CD4-positive, alpha-beta T cell treated with Interleukin-17A for 4 hours (primary cell): ENCODE measurements around the gene PLEKHN1.
"Not testable (repeated sequence)": the region's sequence is repeated elsewhere in the genome, so short reads cannot be mapped to it uniquely, and the experiment has no call there.

ENCODE experiments used
- DNase-seq: peaks from one replicate; pipeline ENCODE4 v3.0.0-alpha.2; 2020; ENCODE audit warnings: mixed read lengths

Gene PLEKHN1

GRCh38 chr1:1013105-1013921 lies 47.0 kb downstream of the PLEKHN1 start, which contains the start of gene ISG15:
ISG15 (plus strand) TSS chr1:1013497; CDS start chr1:1013574, 77 bp downstream.
- DNase-seq, result peak; percentile 92

- peak; percentile 53 for DNase-seq
Observed at GRCh38 chr1:1013922-1014648, 47.8 kb downstream of the PLEKHN1 start.

GRCh38 chr1:1014799-1015681 lies 48.8 kb downstream of the PLEKHN1 start:
- DNase-seq, result peak; percentile 35

- DNase-seq, result not testable (repeated sequence)
Observed at GRCh38 chr1:1017397-1018320, 51.4 kb downstream of the PLEKHN1 start.

- DNase-seq, result not testable (repeated sequence)
Observed at GRCh38 chr1:1018321-1018685, 52.0 kb downstream of the PLEKHN1 start.

- peak; percentile 90 for DNase-seq
Observed at GRCh38 chr1:1019122-1019999, 53.1 kb downstream of the PLEKHN1 start.

- DNase-seq, result no peak
Observed at GRCh38 chr1:1020000-1020404, 53.7 kb downstream of the PLEKHN1 start, which contains the start of gene AGRN. AGRN (plus strand) TSS chr1:1020120; CDS start chr1:1020173, 53 bp downstream.

- peak; percentile 33 for DNase-seq
Observed at GRCh38 chr1:1020415-1021009, 54.2 kb downstream of the PLEKHN1 start.

GRCh38 chr1:1021010-1021919 lies 55.0 kb downstream of the PLEKHN1 start:
- no peak for DNase-seq

- no peak for DNase-seq
Observed at GRCh38 chr1:1021920-1022259, 55.6 kb downstream of the PLEKHN1 start.

- DNase-seq, result no peak
Observed at GRCh38 chr1:1022302-1023009, 56.2 kb downstream of the PLEKHN1 start.

GRCh38 chr1:1023700-1024099 lies 57.4 kb downstream of the PLEKHN1 start:
- DNase-seq, result no peak

- DNase-seq, result no peak
Observed at GRCh38 chr1:1024149-1024770, 58.0 kb downstream of the PLEKHN1 start.

- DNase-seq, result no peak
Observed at GRCh38 chr1:1024771-1025699, 58.8 kb downstream of the PLEKHN1 start.
